HG02852 (cell line): Measurements from ENCODE around the gene GAL3ST3.
"Not testable (repeated sequence)": the region's sequence is repeated elsewhere in the genome, so short reads cannot be mapped to it uniquely, and the experiment has no call there.

Experiments
- ATAC-seq: cut with Tn5 transposase; IDR thresholded peaks from one replicate; pipeline ENCODE4 v1.9.1; 2021; ENCODE audit warnings: mild to moderate bottlenecking, moderate library complexity; ENCODE audit not compliant: unreplicated experiment

The GAL3ST3 gene

GRCh38 chr11:66014804-66015453, 34.0 kb downstream of the GAL3ST3 start:
- no peak for ATAC-seq

- ATAC-seq = no peak
These were observed 35.2 kb downstream of the GAL3ST3 start for GRCh38 chr11:66013762-66014100.

- no peak for ATAC-seq
These were observed 35.8 kb downstream of the GAL3ST3 start for GRCh38 chr11:66012946-66013761.

GRCh38 chr11:66012371-66012945, 36.5 kb downstream of the GAL3ST3 start:
- no peak for ATAC-seq

- ATAC-seq = no peak
These were observed 37.1 kb downstream of the GAL3ST3 start, which contains the start of gene CST6 for GRCh38 chr11:66011785-66012303. Gene CST6 (plus strand): TSS chr11:66012008. CDS start chr11:66012045, 37 bp downstream.

- ATAC-seq = no peak
These were observed 37.6 kb downstream of the GAL3ST3 start for GRCh38 chr11:66011239-66011784.

- not testable (repeated sequence) for ATAC-seq
These were observed 38.9 kb downstream of the GAL3ST3 start for GRCh38 chr11:66010036-66010435.

GRCh38 chr11:66008468-66009101, 40.4 kb downstream of the GAL3ST3 start:
- no peak for ATAC-seq

- ATAC-seq = no peak
These were observed 40.9 kb downstream of the GAL3ST3 start for GRCh38 chr11:66008095-66008467.

- ATAC-seq = no peak
These were observed 41.7 kb downstream of the GAL3ST3 start for GRCh38 chr11:66007201-66007634.

- ATAC-seq = no peak
These were observed 42.1 kb downstream of the GAL3ST3 start for GRCh38 chr11:66006891-66007176.

GRCh38 chr11:66006134-66006890, 42.6 kb downstream of the GAL3ST3 start:
- ATAC-seq = no peak

- no peak for ATAC-seq
These were observed 44.8 kb downstream of the GAL3ST3 start for GRCh38 chr11:66004186-66004585.

- no peak for ATAC-seq
These were observed 45.7 kb downstream of the GAL3ST3 start for GRCh38 chr11:66003291-66003690.

GRCh38 chr11:66002648-66003225, 46.2 kb downstream of the GAL3ST3 start:
- peak; percentile 40 for ATAC-seq

GRCh38 chr11:66001942-66002647, 46.9 kb downstream of the GAL3ST3 start, which contains the start of the genes BANF1 and EIF1AD:
Gene BANF1 (plus strand): TSS chr11:66002503. CDS start chr11:66003251, 748 bp downstream.
Gene EIF1AD (minus strand): TSS chr11:66002157. CDS start chr11:66000389, 1,768 bp downstream.
- ATAC-seq = peak; percentile 77

GRCh38 chr11:65997286-65997685, 51.7 kb downstream of the GAL3ST3 start:
- ATAC-seq = no peak

- no peak for ATAC-seq
These were observed 56.9 kb downstream of the GAL3ST3 start for GRCh38 chr11:65992056-65992455.
